PC-3 (cell line): ENCODE results near the gene NEURL1B. TPM values are rescaled to one million over a fixed set of nuclear protein-coding genes. Genes with fewer than 3 reads are reported as not detected.

Source experiments
- ATAC-seq: fragments of 200-7000 bp; cut with Tn5 transposase; 2 replicates; pipeline ENCODE4 v1.9.1; 2020; ENCODE audit warnings: mild to moderate bottlenecking, moderate library complexity
- BruUV-seq: library from RNA; stranded (reverse); fragments of 400-500 nt; replicated peaks from 2 replicates; lab custom pipeline; 2021; lab: Mats Ljungman, UMichigan
- CTCF ChIA-PET: fragments of 300-600 bp; sonication (Branson Sonifier 250); formaldehyde crosslinking; loops from one replicate; lab custom pipeline; 2022; ENCODE audit warnings: antibody characterized with exemption; lab: Charles Lee
- POLR2A ChIA-PET: fragments of 300-600 bp; sonication (Branson Sonifier 250); formaldehyde crosslinking; loops from one replicate; lab custom pipeline; 2022; ENCODE audit warnings: antibody characterized with exemption; ENCODE audit not compliant: unreplicated experiment; lab: Charles Lee
- DNase-seq: peaks from one replicate; pipeline ENCODE4 v3.0.0-alpha.2; 2015
- H2AFZ ChIP-seq: fragments of 300-600 bp; sonication (generic); 2 replicates; pipeline ENCODE4 v1.6.0; 2016; ENCODE audit warnings: antibody characterized with exemption, low read length
- H3F3A ChIP-seq: fragments of 300-600 bp; sonication (generic); one replicate; pipeline ENCODE4 v1.6.0; 2017; ENCODE audit warnings: antibody characterized with exemption, low read length, control low read depth, mild to moderate bottlenecking; ENCODE audit not compliant: unreplicated experiment
- H3K27ac ChIP-seq: fragments of 300-600 bp; sonication (generic); 2 replicates; pipeline ENCODE4 v1.5.1; 2016; ENCODE audit warnings: mild to moderate bottlenecking, low read length
- H3K27me3 ChIP-seq: fragments of 300-600 bp; sonication (generic); 2 replicates; pipeline ENCODE4 v1.6.1; 2016; ENCODE audit warnings: low read length, mixed read lengths
- H3K36me3 ChIP-seq: fragments of 300-600 bp; sonication (generic); 2 replicates; pipeline ENCODE4 v1.6.1; 2016; ENCODE audit warnings: low read depth, mixed run types, low read length, mixed read lengths
- H3K4me1 ChIP-seq: fragments of 300-600 bp; sonication (generic); 2 replicates; pipeline ENCODE4 v1.5.1; 2016; ENCODE audit warnings: low read length; ENCODE audit not compliant: insufficient read depth
- H3K4me2 ChIP-seq: fragments of 300-600 bp; sonication (generic); 2 replicates; pipeline ENCODE4 v1.6.0; 2016; ENCODE audit warnings: low read length
- H3K4me3 ChIP-seq: fragments of 300-600 bp; sonication (generic); 2 replicates; pipeline ENCODE4 v1.5.1; 2016; ENCODE audit warnings: mild to moderate bottlenecking, low read length, mixed read lengths
- H3K79me2 ChIP-seq: fragments of 300-600 bp; sonication (generic); 2 replicates; pipeline ENCODE4 v1.6.1; 2017; ENCODE audit warnings: low read length, mixed read lengths
- H3K9ac ChIP-seq: fragments of 300-600 bp; sonication (generic); 2 replicates; pipeline ENCODE4 v1.6.0; 2016; ENCODE audit warnings: mild to moderate bottlenecking, low read length
- H3K9me2 ChIP-seq: fragments of 300-600 bp; sonication (generic); replicated peaks from 2 replicates; pipeline ENCODE4 v1.6.1; 2016; ENCODE audit warnings: mixed run types, low read length, mixed read lengths
- H3K9me3 ChIP-seq: fragments of 300-600 bp; sonication (generic); 2 replicates; pipeline ENCODE4 v1.6.1; 2016; ENCODE audit warnings: low read length, mixed read lengths
- H4K20me1 ChIP-seq: fragments of 300-600 bp; sonication (generic); 2 replicates; pipeline ENCODE4 v1.6.1; 2016; ENCODE audit warnings: low read length, mixed read lengths
- EZH2 ChIP-seq: fragments of 300-600 bp; sonication (generic); IDR thresholded peaks from one replicate; pipeline ENCODE4 v1.6.1; 2017; ENCODE audit warnings: antibody characterized with exemption, mild to moderate bottlenecking, low read length; ENCODE audit not compliant: unreplicated experiment
- EZH2phosphoT487 ChIP-seq: fragments of 300-600 bp; sonication (generic); IDR thresholded peaks from 2 replicates; pipeline ENCODE4 v1.6.1; 2018; ENCODE audit warnings: mild to moderate bottlenecking, antibody characterized with exemption, low read length, borderline replicate concordance
- intact Hi-C: fragments of 100-400 bp; cut with micrococcal nuclease; formaldehyde crosslinking; loops from 2 replicates; pipeline ENCODE4 v1.9.0; 2023
- total RNA-seq: library from RNA; depleted of rRNA; stranded (reverse); fragments of >200 nt; gene quantifications from 2 replicates; pipeline ENCODE4 v1.2.3, GENCODE V29; 2014
- TF ChIP-seq, protein P1 (sequence below): fragments of 300-600 bp; sonication (generic); conservative IDR thresholded peaks from 2 replicates; pipeline ENCODE4 v1.5.1; 2017; ENCODE audit warnings: antibody characterized with exemption, low read depth, mild to moderate bottlenecking, low read length

The NEURL1B gene
- total RNA-seq, 1 experiment from 2014 or later: 0.95 TPM

- H3K9me3 ChIP-seq: no peaks in the 10 kb centered on the region
- H3K9me2 ChIP-seq: no peaks in the 10 kb centered on the region
- ChIA-PET CTCF (no interaction called here), POLR2A (no interaction called here)
- H3K79me2 ChIP-seq: no peaks in the 10 kb centered on the region
- peaks cover 33% of the 10 kb centered on the region for H3K27me3 ChIP-seq
- no peaks in the 10 kb centered on the region for H3F3A ChIP-seq
- no peak overlapping the region for H3K9ac ChIP-seq
- ATAC-seq: no peak
- H3K4me3 ChIP-seq: no peak overlapping the region
- no peaks in the 10 kb centered on the region for H4K20me1 ChIP-seq
- intact Hi-C loops: no loop called here
- H3K27ac ChIP-seq: no peak overlapping the region
- H2AFZ ChIP-seq: no peak overlapping the region
- no peak overlapping the region for H3K4me2 ChIP-seq
- no peaks in the 10 kb centered on the region for H3K36me3 ChIP-seq
- DNase-seq: no peak
- no peak for TF ChIP-seq EZH2
- TF ChIP-seq EZH2phosphoT487: no peak
- TF ChIP-seq, protein P1, sequence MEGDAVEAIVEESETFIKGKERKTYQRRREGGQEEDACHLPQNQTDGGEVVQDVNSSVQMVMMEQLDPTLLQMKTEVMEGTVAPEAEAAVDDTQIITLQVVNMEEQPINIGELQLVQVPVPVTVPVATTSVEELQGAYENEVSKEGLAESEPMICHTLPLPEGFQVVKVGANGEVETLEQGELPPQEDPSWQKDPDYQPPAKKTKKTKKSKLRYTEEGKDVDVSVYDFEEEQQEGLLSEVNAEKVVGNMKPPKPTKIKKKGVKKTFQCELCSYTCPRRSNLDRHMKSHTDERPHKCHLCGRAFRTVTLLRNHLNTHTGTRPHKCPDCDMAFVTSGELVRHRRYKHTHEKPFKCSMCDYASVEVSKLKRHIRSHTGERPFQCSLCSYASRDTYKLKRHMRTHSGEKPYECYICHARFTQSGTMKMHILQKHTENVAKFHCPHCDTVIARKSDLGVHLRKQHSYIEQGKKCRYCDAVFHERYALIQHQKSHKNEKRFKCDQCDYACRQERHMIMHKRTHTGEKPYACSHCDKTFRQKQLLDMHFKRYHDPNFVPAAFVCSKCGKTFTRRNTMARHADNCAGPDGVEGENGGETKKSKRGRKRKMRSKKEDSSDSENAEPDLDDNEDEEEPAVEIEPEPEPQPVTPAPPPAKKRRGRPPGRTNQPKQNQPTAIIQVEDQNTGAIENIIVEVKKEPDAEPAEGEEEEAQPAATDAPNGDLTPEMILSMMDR: no peak
- no TSS peak for BruUV-seq
- no peaks in the 10 kb centered on the region for H3K4me1 ChIP-seq
Observed at GRCh38 chr5:172630986-172631385, 10.1 kb upstream of the NEURL1B start.

DNA sequence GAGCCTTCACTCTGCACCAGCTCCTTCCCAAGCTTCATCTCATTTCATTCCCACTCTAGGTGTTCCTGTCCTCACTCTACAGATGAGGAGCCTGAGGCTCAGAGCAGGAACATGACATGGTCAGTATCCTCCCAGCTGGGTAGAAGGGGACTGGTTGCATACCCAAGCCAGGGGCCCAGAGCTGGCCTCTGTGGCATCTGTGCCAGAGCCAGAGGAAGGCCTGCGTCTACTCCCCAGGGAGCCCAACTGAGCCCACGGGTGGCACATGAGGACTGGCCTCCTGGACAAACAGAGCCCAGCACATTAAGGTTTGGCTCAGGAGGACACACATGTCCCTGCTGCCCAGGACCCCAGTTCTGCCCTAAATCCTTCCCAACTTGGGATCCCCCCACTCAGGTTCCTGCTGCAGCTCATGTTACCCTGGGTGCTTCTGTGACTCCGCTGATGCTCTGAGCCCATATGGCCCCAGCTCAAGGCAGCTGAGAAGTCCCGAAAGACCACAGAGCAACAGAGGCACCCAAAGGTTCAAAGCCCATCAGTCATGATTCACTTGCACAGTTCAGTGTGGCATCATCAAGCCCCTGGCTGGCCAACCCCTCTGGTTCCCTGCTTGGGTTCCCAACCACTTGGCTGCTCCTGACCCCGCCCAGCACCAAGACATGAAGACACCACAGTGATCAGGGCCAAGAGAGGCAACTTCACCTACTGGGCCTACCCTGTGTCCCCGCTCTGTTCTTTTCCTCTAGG is 8.5 kb upstream of the NEURL1B start:
- no peak overlapping the region for H3K4me3 ChIP-seq
- TF ChIP-seq EZH2phosphoT487 (no peak), EZH2 (no peak)
- TF ChIP-seq, protein P1: no peak
- ChIA-PET POLR2A (no interaction called here), CTCF (no interaction called here)
- H2AFZ ChIP-seq: no peak overlapping the region
- intact Hi-C loops: no loop called here
- H3K27me3 ChIP-seq: peaks cover 25% of the 10 kb centered on the region
- H3K9me2 ChIP-seq: no peaks in the 10 kb centered on the region
- H3K27ac ChIP-seq: no peak overlapping the region
- no TSS peak for BruUV-seq
- H4K20me1 ChIP-seq: no peaks in the 10 kb centered on the region
- H3F3A ChIP-seq: no peaks in the 10 kb centered on the region
- DNase-seq (no peak), ATAC-seq (no peak)
- H3K9ac ChIP-seq: no peak overlapping the region
- H3K4me1 ChIP-seq: no peaks in the 10 kb centered on the region
- no peaks in the 10 kb centered on the region for H3K79me2 ChIP-seq
- H3K4me2 ChIP-seq: no peak overlapping the region
- H3K9me3 ChIP-seq: no peaks in the 10 kb centered on the region
- no peaks in the 10 kb centered on the region for H3K36me3 ChIP-seq

- H3K4me3 ChIP-seq: no peak overlapping the region
- H3K9me3 ChIP-seq: no peaks in the 10 kb centered on the region
- ATAC-seq (no peak), DNase-seq (no peak)
- intact Hi-C loops: no loop called here
- BruUV-seq: no TSS peak
- no peak overlapping the region for H3K27ac ChIP-seq
- ChIA-PET CTCF (no interaction called here), POLR2A (no interaction called here)
- H3F3A ChIP-seq: no peaks in the 10 kb centered on the region
- H3K4me1 ChIP-seq: no peaks in the 10 kb centered on the region
- TF ChIP-seq EZH2phosphoT487 (no peak), EZH2 (no peak)
- TF ChIP-seq, protein P1: no peak
- H3K36me3 ChIP-seq: no peaks in the 10 kb centered on the region
- peaks cover 16% of the 10 kb centered on the region for H3K27me3 ChIP-seq
- H3K9ac ChIP-seq: no peak overlapping the region
- H3K4me2 ChIP-seq: no peak overlapping the region
- H3K9me2 ChIP-seq: no peaks in the 10 kb centered on the region
- H4K20me1 ChIP-seq: no peaks in the 10 kb centered on the region
- no peaks in the 10 kb centered on the region for H3K79me2 ChIP-seq
- no peak overlapping the region for H2AFZ ChIP-seq
Observed at GRCh38 chr5:172633403-172633970, 7.6 kb upstream of the NEURL1B start.
